Hepatocyte (in vitro differentiated cells): ENCODE results near the gene TBC1D9. TPM values are rescaled to one million over a fixed set of nuclear protein-coding genes. Genes with fewer than 3 reads are reported as not detected.
A peak's percentile ranks its signal among the peaks of the same experiment; 100 is the strongest.

Experiments
- DNase-seq: peaks from one replicate; pipeline ENCODE4 v3.0.0-alpha.2; 2016; ENCODE audit warnings: low spot score
- H2AFZ ChIP-seq: fragments of 200-600 bp; sonication (generic); 2 replicates; pipeline ENCODE4 v1.6.0; 2016; ENCODE audit warnings: antibody characterized with exemption, mild to moderate bottlenecking
- H3K27ac ChIP-seq: fragments of 200-600 bp; sonication (generic); 2 replicates; pipeline ENCODE4 v1.5.1; 2016; ENCODE audit warnings: mild to moderate bottlenecking
- H3K27me3 ChIP-seq: fragments of 200-600 bp; sonication (generic); 2 replicates; pipeline ENCODE4 v1.6.1; 2016
- H3K36me3 ChIP-seq: fragments of 200-600 bp; sonication (generic); replicated peaks from 2 replicates; pipeline ENCODE4 v1.5.1; 2016; ENCODE audit warnings: low read depth; ENCODE audit not compliant: insufficient read depth
- H3K4me1 ChIP-seq: fragments of 200-600 bp; sonication (generic); 2 replicates; pipeline ENCODE4 v1.5.1; 2016; ENCODE audit warnings: mild to moderate bottlenecking, moderate library complexity; ENCODE audit not compliant: insufficient read depth
- H3K4me2 ChIP-seq: fragments of 200-600 bp; sonication (generic); 2 replicates; pipeline ENCODE4 v1.6.0; 2016
- H3K4me3 ChIP-seq: fragments of 200-600 bp; sonication (generic); 2 replicates; pipeline ENCODE4 v1.5.1; 2016; ENCODE audit warnings: mild to moderate bottlenecking
- H3K79me2 ChIP-seq: fragments of 200-600 bp; sonication (generic); 2 replicates; pipeline ENCODE4 v1.6.0; 2017; ENCODE audit warnings: mild to moderate bottlenecking
- H3K9me2 ChIP-seq: fragments of 200-600 bp; sonication (generic); replicated peaks from 2 replicates; pipeline ENCODE4 v1.6.0; 2017; ENCODE audit warnings: mild to moderate bottlenecking; ENCODE audit not compliant: insufficient read depth
- H3K9me3 ChIP-seq: fragments of 200-600 bp; sonication (generic); 2 replicates; pipeline ENCODE4 v1.5.1; 2016; ENCODE audit warnings: low read depth, mild to moderate bottlenecking
- H4K20me1 ChIP-seq: fragments of 200-600 bp; sonication (generic); 2 replicates; pipeline ENCODE4 v1.6.0; 2016; ENCODE audit warnings: mild to moderate bottlenecking; ENCODE audit not compliant: insufficient read depth, poor library complexity, severe bottlenecking
- EZH2 ChIP-seq: fragments of 200-600 bp; sonication (generic); IDR thresholded peaks from 2 replicates; pipeline ENCODE4 v1.6.1; 2016; ENCODE audit warnings: antibody characterized with exemption, mild to moderate bottlenecking, borderline replicate concordance
- EZH2phosphoT487 ChIP-seq: fragments of 200-600 bp; sonication (generic); IDR thresholded peaks from one replicate; pipeline ENCODE4 v1.6.1; 2018; ENCODE audit warnings: antibody characterized with exemption, mild to moderate bottlenecking, low read depth, moderate library complexity; ENCODE audit not compliant: unreplicated experiment, severe bottlenecking
- WGBS: methylation state at CpG from one replicate; pipeline ENCODE4 v1.1.6; 2016; ENCODE audit warnings: low lambda C conversion rate; ENCODE audit errors: missing lambda C conversion rate; 5-methylcytosine and 5-hydroxymethylcytosine counted together
- polyA plus RNA-seq: library from polyadenylated mRNA; unstranded; fragments of >200 nt; fragmentation: Nextera tagmentation; extraction: Ambion mirVana; gene quantifications from 2 replicates; pipeline ENCODE4 v1.2.1, GENCODE V29; 2016
- total RNA-seq: library from RNA; depleted of rRNA; stranded (reverse); fragments of >200 nt; gene quantifications from 2 replicates; pipeline ENCODE4 v1.2.3, GENCODE V29; 2014
- TF ChIP-seq, protein P1 (sequence below): fragments of 200-600 bp; sonication (generic); IDR thresholded peaks from 2 replicates; pipeline ENCODE4 v1.5.1; 2016; ENCODE audit warnings: antibody characterized with exemption, mild to moderate bottlenecking; ENCODE audit not compliant: poor library complexity

TBC1D9 gene
- total and polyA plus RNA-seq, 2 experiments from 2014 or later: 10.5 to 35.6 TPM

DNA sequence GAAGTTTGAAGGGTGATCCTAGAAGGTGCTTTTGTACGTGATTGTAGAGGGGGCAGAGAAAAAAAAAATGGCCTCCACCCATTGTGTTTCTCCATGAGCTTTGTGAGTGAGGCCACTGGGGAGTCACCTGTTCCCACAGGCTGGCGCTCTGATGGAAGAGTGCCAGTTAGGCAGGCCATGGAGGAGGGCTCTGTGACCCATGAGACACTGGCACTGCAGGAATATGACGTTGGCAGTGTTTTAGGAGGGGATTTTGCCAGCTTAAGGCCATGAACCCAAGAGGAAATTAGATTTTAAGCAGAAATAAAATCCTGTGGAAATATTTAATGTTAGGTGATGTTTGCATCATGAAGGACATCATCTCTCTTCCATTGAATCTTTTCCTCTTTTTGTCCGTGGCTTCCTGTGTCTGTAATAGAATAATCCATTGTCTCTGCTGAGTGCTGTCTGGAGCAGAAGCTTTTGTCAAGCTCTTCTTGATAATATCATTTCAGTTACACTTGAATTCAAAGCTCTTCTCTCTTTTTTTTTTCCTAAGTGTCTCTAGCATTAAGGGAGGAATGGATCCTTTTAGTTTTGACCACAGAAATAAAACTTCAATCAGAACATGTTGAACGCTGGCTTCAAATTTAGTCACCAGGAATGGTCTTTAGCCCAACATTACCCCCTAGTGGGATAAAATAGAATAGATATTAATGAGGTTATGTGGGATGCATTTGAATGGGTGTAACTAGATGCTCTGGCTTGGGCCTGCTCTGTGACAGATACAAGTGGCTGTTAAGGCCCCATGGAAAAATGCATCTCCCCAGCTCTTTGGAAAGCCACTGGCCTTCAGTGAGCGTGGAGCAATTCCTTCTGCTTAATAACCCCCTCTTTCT is 146.4 kb downstream of the TBC1D9 start:
- Histone ChIP-seq H3K36me3 (no peaks in the 10 kb centered on the region), H2AFZ (peak overlapping the region; percentile 12), H3K4me1 (no peaks in the 10 kb centered on the region), H4K20me1 (no peaks in the 10 kb centered on the region), H3K4me2 (no peak overlapping the region), H3K79me2 (no peaks in the 10 kb centered on the region), H3K27ac (no peak overlapping the region), H3K4me3 (no peak overlapping the region), H3K27me3 (no peaks in the 10 kb centered on the region), H3K9me3 (no peaks in the 10 kb centered on the region), H3K9me2 (no peaks in the 10 kb centered on the region)
- no peak for TF ChIP-seq EZH2
- TF ChIP-seq, protein P1, sequence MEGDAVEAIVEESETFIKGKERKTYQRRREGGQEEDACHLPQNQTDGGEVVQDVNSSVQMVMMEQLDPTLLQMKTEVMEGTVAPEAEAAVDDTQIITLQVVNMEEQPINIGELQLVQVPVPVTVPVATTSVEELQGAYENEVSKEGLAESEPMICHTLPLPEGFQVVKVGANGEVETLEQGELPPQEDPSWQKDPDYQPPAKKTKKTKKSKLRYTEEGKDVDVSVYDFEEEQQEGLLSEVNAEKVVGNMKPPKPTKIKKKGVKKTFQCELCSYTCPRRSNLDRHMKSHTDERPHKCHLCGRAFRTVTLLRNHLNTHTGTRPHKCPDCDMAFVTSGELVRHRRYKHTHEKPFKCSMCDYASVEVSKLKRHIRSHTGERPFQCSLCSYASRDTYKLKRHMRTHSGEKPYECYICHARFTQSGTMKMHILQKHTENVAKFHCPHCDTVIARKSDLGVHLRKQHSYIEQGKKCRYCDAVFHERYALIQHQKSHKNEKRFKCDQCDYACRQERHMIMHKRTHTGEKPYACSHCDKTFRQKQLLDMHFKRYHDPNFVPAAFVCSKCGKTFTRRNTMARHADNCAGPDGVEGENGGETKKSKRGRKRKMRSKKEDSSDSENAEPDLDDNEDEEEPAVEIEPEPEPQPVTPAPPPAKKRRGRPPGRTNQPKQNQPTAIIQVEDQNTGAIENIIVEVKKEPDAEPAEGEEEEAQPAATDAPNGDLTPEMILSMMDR: peak; percentile 59
- 63% methylated on average over 6 of the region's 6 CpGs for WGBS
- DNase-seq: peak; percentile 59

DNA sequence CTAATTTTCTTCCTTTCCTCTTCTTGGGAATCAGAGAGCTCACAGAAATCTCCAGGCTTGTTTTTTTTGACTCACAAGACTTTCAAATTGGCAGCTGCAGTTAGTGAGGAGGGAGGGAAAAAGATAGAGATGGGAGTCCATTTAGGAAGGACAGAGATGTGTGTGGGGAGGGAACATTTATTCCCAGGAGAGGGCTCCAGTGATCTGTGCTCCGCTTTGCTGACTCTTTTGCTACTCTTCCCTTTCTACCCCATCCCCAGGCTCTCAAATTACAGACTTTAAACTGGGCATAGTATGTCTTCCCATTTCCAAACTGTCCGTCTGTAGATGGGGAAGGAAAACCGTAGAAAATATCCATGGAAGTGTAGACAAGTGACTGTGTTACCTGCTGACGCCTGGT is 148.3 kb downstream of the TBC1D9 start:
- no peaks in the 10 kb centered on the region for H3K36me3 ChIP-seq
- H3K4me2 ChIP-seq: no peak overlapping the region
- no peaks in the 10 kb centered on the region for H3K9me3 ChIP-seq
- no peak overlapping the region for H3K27ac ChIP-seq
- 83% methylated on average over 4 of the region's 4 CpGs for WGBS
- TF ChIP-seq EZH2 (no peak), EZH2phosphoT487 (no peak)
- TF ChIP-seq, protein P1: no peak
- H3K9me2 ChIP-seq: no peaks in the 10 kb centered on the region
- no peaks in the 10 kb centered on the region for H3K4me1 ChIP-seq
- no peaks in the 10 kb centered on the region for H4K20me1 ChIP-seq
- H3K79me2 ChIP-seq: no peaks in the 10 kb centered on the region
- H3K27me3 ChIP-seq: no peaks in the 10 kb centered on the region
- DNase-seq: no peak
- H3K4me3 ChIP-seq: no peak overlapping the region
- H2AFZ ChIP-seq: no peak overlapping the region

DNA sequence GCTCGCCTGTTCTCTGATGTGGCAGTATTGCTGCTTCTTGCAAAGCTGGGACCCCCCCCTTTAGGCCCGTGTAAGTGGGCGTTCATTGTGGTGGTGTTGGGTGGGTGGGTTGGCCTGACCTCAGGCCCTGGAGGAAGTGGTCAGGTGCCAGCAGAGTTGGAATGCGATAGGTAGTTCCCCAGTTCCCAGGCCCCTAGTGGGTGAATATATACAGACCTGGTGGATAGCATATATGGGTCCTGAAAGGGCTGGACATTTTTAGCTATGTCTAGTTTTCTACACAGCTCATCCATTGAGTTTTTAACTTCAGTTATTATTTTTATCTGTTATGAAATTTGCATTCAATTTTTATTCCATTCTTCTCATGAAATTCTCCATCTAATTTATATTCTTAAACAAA is 151.6 kb downstream of the TBC1D9 start:
- no peaks in the 10 kb centered on the region for H4K20me1 ChIP-seq
- H3K27ac ChIP-seq: no peak overlapping the region
- H3K4me1 ChIP-seq: no peaks in the 10 kb centered on the region
- H3K4me3 ChIP-seq: no peak overlapping the region
- no peak overlapping the region for H2AFZ ChIP-seq
- no peaks in the 10 kb centered on the region for H3K9me3 ChIP-seq
- no peak for TF ChIP-seq EZH2phosphoT487
- TF ChIP-seq EZH2: no peak
- TF ChIP-seq, protein P1: no peak
- no peaks in the 10 kb centered on the region for H3K79me2 ChIP-seq
- no peak for DNase-seq
- H3K27me3 ChIP-seq: no peaks in the 10 kb centered on the region
- H3K36me3 ChIP-seq: no peaks in the 10 kb centered on the region
- no peak overlapping the region for H3K4me2 ChIP-seq
- H3K9me2 ChIP-seq: no peaks in the 10 kb centered on the region
- WGBS: 88% methylated on average over 4 of the region's 4 CpGs
